NCI-H460 (cell line): ENCODE measurements around the gene KIRREL1. TPM values are rescaled to one million over a fixed set of nuclear protein-coding genes. Genes with fewer than 3 reads are reported as not detected.

ENCODE experiments used
- DNase-seq: peaks from one replicate; pipeline ENCODE4 v3.0.0-alpha.2; 2016; ENCODE audit warnings: low read depth; ENCODE audit errors: extremely low read depth
- total RNA-seq: library from RNA; depleted of rRNA; stranded (reverse); fragments of >200 nt; shearing (Covaris generic); gene quantifications from 2 replicates; pipeline ENCODE4 v1.2.3, GENCODE V29; 2014

Gene KIRREL1
- total RNA-seq, 1 experiment from 2014 or later, result 48.7 TPM

- DNase-seq, result no peak
These were observed 65.0 kb downstream of the KIRREL1 start for GRCh38 chr1:158058237-158058985.

GRCh38 chr1:158059984-158060383 is 66.5 kb downstream of the KIRREL1 start:
- no peak for DNase-seq

- no peak for DNase-seq
These were observed 68.7 kb downstream of the KIRREL1 start for GRCh38 chr1:158062174-158062573.

- no peak for DNase-seq
These were observed 74.2 kb downstream of the KIRREL1 start for GRCh38 chr1:158067662-158068061.

DNA sequence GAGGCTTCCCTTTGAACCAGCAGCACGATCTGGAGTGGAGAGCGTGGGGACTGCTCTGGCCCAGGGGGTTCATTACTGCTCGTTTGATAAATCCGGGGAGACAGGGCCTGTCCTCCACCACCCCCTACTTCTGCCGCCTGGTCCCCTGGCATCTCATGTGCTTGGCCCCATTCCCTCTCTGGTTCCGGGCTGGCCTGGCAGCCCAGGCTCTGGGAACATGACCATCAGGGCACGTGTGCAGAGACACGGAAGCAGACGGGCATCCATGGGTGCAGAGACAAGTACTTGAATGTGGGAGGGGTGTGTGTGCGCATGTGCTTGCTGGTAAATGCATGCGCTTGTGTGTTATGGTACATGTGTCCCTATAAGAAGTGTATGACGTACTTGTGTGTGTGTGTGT is 75.5 kb downstream of the KIRREL1 start:
- no peak for DNase-seq

DNA sequence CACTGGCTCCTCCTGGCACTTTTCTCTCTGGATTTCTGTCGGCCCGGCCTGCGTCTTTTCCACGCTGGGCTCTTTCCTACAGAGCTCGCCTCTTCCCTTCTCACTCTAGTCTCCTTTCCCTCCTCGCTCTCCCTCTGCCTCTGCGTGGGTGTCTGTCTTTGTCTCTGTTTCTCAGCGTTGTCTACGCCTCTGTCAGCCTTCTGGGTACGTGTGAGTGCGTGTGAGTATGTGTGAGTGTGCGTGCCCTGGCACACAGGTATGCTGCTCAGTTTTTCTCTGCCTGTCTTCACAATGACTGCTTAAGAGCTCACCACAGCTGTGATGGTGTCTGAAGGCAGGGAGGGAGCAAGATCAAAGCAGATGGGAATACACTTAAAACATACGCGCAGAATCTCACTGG is 77.7 kb downstream of the KIRREL1 start:
- no peak for DNase-seq

GRCh38 chr1:158075078-158075477 is 81.6 kb downstream of the KIRREL1 start:
- DNase-seq, result no peak

DNA sequence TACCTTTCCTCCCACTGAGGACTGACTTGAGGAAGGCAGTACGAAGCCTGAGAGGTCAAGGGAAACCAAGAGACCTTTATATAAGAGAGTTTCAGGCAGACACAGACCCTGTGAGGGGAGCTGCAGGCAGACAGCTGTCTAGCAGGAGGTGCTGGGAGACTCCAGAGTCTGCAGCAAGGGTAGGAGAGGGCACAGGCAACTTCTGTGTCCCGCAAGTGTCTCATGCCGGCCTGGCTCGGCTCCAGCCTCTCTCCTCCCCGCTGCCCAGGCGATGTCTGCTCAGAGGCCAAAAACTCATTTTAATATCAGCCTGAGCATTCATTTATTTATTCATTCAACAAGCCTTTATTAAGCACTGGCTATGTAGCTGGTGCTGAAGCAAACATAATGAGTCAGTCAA is 83.0 kb downstream of the KIRREL1 start:
- no peak for DNase-seq

GRCh38 chr1:158077411-158078256 is 84.2 kb downstream of the KIRREL1 start:
- no peak for DNase-seq

DNA sequence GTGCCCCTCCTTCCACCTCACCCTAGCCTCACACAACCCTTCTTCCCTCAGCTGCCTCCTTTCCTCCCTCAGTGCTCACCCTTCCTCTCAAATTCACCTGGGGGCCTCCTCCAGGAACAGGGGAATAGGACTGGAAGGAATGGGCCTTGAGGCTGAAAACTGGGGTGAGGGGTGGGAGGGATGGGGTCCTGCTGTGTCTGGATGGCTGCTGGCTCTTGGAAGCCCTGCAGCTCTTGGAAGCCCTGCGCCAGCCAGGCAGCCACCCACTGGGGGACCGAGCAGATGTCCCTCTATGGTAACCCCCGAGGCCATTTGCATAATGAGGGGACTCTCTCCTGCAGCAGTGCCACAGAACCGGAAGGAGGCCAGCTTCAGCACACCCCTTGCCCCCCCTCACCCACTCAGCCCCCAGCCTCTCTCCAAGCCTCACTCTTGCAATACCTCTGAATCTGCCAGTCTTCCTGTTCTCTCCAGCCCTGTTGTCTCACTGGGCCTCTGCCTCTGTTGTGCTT is 85.2 kb downstream of the KIRREL1 start:
- DNase-seq, result no peak

DNA sequence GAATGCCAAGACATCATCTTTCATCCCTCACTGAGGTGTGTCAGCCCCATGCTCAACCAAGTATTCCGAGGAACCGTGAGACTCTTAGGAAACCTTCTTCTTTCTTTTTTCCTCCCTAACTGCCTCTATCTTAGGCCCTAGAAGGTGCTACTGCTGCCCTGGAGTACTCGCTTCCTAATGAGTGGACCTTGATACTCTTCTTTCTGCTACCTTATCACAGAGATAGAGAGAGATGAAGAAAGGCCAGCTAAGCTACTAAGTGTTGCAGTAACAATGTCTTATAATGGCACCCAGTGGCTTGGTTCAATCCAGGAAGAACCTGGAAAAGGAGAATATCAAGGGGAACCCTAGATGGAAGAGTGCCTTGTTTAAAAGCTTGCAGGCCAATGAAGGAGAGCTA is 86.6 kb downstream of the KIRREL1 start:
- DNase-seq, result no peak

DNA sequence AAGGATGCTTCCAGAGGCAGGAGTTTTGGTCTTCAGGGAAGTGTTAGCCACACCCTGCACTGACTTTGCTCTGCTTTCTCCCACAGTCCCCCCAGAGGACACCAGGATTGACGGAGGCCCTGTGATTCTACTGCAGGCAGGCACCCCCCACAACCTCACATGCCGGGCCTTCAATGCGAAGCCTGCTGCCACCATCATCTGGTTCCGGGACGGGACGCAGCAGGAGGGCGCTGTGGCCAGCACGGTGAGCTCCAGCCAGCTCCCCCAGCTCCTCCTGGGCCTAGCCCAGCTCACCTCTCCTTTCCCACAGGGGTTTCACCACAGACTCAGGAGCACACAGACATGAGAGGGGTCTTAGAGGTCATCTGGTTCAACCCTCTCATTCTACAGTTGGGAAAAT is 90.9 kb downstream of the KIRREL1 start:
- DNase-seq, result no peak

DNA sequence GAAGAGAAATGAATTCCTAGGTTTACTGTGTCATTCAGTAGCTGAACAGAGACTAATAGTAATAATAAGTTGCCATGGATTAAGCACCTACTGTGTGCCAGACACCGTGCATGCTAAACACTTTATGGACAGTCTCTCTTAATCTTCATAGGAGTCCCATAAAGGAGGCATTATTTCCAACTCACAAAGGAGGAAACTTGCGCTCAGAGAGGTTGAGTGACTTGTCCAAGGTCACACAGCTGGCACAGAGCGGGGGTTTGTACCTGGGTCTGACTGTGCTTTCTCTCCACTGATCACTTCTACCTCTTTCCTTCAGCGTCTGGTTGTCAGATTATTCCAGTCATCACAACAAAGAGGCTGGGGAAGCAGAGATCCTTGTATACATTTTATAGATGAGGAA is 91.3 kb downstream of the KIRREL1 start:
- DNase-seq, result no peak

DNA sequence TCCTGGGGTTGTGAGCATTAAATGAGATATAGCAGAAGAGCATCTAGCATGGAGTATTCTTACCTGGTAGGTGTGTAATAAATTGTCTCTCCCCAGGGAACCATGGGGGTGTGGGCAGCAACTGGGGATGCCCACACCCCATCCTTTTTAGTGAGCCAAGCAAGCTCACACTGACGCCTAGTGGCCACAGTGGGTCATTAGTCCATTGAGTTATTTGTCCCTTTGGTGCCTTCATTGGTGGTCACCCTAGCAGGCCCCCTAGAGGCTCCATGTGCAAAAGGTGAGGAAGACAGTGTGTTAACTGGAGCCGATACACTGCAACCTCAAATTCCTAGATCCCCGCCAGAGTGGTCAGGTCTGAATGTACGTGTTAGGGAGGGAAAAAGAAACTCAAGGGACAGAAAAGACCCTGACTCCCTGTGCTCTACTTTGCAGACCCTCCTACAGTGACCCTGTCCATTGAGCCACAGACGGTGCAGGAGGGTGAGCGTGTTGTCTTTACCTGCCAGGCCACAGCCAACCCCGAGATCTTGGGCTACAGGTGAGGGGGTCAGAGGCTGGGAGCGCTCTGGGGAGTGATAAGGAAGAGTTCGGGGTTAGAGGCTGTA is 94.0 kb downstream of the KIRREL1 start:
- DNase-seq, result peak; percentile 82

DNA sequence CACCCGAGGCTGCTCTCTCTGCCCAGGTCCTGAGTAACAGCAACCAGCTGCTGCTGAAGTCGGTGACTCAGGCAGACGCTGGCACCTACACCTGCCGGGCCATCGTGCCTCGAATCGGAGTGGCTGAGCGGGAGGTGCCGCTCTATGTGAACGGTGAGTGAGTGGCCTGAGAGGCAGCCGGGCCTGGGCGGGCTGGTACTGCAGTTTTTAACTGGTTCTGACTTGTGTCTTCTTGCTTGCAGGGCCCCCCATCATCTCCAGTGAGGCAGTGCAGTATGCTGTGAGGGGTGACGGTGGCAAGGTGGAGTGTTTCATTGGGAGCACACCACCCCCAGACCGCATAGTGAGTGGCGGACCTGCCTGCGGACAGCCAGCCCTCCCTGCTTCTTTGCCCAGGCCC is 96.0 kb downstream of the KIRREL1 start:
- DNase-seq, result no peak

DNA sequence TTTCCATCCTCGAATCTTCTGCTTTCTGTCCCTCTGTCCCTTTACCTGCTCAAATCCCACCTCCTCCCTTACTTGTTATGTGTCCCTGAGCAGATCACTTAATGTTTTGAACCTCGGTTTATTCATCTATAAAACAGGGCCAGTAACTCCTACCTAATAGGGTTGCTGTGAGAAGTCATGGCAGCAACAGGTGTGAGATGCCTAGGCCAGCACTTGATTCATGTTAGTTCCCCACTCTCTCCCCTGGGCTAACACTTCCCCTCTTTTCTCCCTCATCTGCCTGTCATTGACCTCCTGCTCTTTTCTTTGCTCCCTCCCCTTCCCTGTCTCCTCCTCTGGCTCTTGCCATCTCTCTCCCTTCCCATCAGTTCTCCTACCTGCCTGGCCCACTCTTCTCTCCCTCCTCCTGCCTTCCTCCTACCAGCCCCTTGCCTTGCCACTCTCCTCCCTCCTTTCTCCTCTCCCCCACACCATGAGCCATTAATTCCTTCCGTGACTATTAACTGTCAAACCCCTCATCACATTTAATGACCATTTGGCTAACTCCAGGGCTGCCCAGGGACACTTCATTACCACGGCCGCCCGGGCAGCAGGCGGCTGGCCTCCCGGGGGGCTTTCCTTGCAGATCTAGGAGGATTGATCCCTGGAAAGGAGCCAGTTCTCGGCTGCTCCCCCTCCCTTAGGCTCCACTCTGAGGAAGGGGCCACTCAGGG is 96.6 kb downstream of the KIRREL1 start:
- DNase-seq, result no peak

- DNase-seq, result no peak
These were observed 99.9 kb downstream of the KIRREL1 start for GRCh38 chr1:158093376-158093775.

GRCh38 chr1:158094571-158094970 is 101.1 kb downstream of the KIRREL1 start:
- no peak for DNase-seq

DNA sequence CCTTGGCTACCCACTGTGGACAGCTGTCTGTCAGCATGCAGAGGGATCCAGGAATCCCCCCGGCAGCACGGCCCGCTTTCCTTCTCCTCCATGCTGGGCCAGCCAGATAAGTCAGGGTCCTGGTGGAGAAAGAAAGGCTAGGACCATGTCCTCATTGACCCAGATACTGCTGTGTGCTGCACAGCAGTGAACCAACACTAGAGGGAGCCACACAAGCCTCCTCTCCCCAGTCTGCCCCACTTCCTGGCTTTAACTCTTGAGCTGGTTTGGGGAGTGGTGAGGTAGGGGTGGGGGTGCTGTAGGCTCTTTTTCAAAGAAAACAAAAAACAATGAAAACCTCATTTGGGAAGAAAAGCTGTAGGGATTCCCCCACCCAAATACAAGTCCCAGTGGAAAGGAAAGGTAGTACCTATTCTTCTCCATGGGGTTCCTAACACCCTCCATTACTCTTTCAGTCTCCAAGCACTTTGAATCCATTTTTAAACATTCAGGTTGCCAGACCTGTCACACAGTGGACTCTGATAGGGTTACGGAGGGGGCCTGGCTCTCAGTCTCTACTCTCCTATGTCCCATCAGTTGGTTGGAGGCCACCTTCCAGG is 102.4 kb downstream of the KIRREL1 start:
- peak; percentile 31 for DNase-seq

DNA sequence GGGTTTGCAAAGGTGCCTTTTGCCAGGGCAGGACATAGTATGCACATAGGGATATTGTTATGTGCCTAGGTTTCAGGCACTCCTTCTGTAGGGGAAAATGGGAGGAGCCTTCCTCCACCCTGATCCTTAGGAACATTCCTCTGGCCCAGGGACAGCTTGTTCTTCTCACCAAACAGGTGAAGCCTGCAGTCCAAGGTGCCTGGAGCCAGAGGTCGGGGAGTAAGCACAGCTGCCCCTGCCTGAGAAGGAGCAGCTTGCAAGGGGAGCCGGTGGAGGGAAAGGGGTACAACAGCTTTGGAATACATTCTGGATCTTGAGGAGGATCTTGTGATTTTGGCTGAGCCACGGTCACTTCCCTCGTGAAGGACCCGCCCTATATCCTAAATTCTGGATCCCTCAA is 104.8 kb downstream of the KIRREL1 start:
- no peak for DNase-seq
